ENCODE results near the gene ECEL1. TPM values are rescaled to one million over a fixed set of nuclear protein-coding genes. Genes with fewer than 3 reads are reported as not detected.

Gene ECEL1
- total and polyA plus RNA-seq, 2 experiments from 2014 or later: 1.1 to 1.2 TPM

GRCh38 chr2:232464544-232464885 lies 23.1 kb downstream of the ECEL1 start:
- no peaks in the 10 kb centered on the region for H3K4me1 ChIP-seq (ENCODE audit: insufficient read depth)
- H3K4me3 ChIP-seq: no peak overlapping the region
- no peaks in the 10 kb centered on the region for H3K79me2 ChIP-seq
- DNase-seq (ENCODE audit: low spot score): no peak
- H3K9me3 ChIP-seq (ENCODE audit: low read depth): no peaks in the 10 kb centered on the region
- H3K36me3 ChIP-seq (replicated peaks; ENCODE audit: insufficient read depth, low read depth): no peaks in the 10 kb centered on the region
- H3K27me3 ChIP-seq: peaks cover 25% of the 10 kb centered on the region
- H4K20me1 ChIP-seq (ENCODE audit: insufficient read depth, poor library complexity, severe bottlenecking): no peaks in the 10 kb centered on the region
- no peak overlapping the region for H2AFZ ChIP-seq
- 85% methylated on average over 3 of the region's 3 CpGs for WGBS (ENCODE audit: low lambda C conversion rate, missing lambda C conversion rate)
- H3K4me2 ChIP-seq: no peak overlapping the region
- no peaks in the 10 kb centered on the region for H3K9me2 ChIP-seq (replicated peaks; ENCODE audit: insufficient read depth)
- H3K27ac ChIP-seq: no peak overlapping the region
- TF ChIP-seq CTCF (IDR thresholded peaks at IDR 0.05; ENCODE audit: poor library complexity) (no peak), EZH2 (IDR thresholded peaks at IDR 0.05; ENCODE audit: borderline replicate concordance) (no peak), EZH2phosphoT487 (IDR thresholded peaks at IDR 0.05; ENCODE audit: low read depth, severe bottlenecking, unreplicated experiment) (no peak)

GRCh38 chr2:232463701-232464543 lies 23.7 kb downstream of the ECEL1 start:
- Histone ChIP-seq H4K20me1 (ENCODE audit: insufficient read depth, poor library complexity, severe bottlenecking) (no peaks in the 10 kb centered on the region), H3K4me3 (no peak overlapping the region), H3K4me2 (no peak overlapping the region), H2AFZ (no peak overlapping the region), H3K9me2 (replicated peaks; ENCODE audit: insufficient read depth) (no peaks in the 10 kb centered on the region), H3K27me3 (peaks cover 25% of the 10 kb centered on the region), H3K4me1 (ENCODE audit: insufficient read depth) (no peaks in the 10 kb centered on the region), H3K27ac (no peak overlapping the region), H3K36me3 (replicated peaks; ENCODE audit: insufficient read depth, low read depth) (no peaks in the 10 kb centered on the region), H3K9me3 (ENCODE audit: low read depth) (no peaks in the 10 kb centered on the region), H3K79me2 (no peaks in the 10 kb centered on the region)
- TF ChIP-seq CTCF (IDR thresholded peaks at IDR 0.05; ENCODE audit: poor library complexity) (no peak), EZH2phosphoT487 (IDR thresholded peaks at IDR 0.05; ENCODE audit: low read depth, severe bottlenecking, unreplicated experiment) (no peak), EZH2 (IDR thresholded peaks at IDR 0.05; ENCODE audit: borderline replicate concordance) (no peak)
- WGBS (ENCODE audit: low lambda C conversion rate, missing lambda C conversion rate): 92% methylated on average over 18 of the region's 18 CpGs
- DNase-seq (ENCODE audit: low spot score): no peak

- H2AFZ ChIP-seq: no peak overlapping the region
- no peaks in the 10 kb centered on the region for H3K79me2 ChIP-seq
- H3K4me2 ChIP-seq: no peak overlapping the region
- WGBS (ENCODE audit: low lambda C conversion rate, missing lambda C conversion rate): 71% methylated on average over 2 of the region's 2 CpGs
- no peak overlapping the region for H3K4me3 ChIP-seq
- DNase-seq (ENCODE audit: low spot score): no peak
- peaks cover 15% of the 10 kb centered on the region for H3K27me3 ChIP-seq
- no peaks in the 10 kb centered on the region for H3K9me3 ChIP-seq (ENCODE audit: low read depth)
- H3K36me3 ChIP-seq (replicated peaks; ENCODE audit: insufficient read depth, low read depth): no peaks in the 10 kb centered on the region
- no peaks in the 10 kb centered on the region for H4K20me1 ChIP-seq (ENCODE audit: insufficient read depth, poor library complexity, severe bottlenecking)
- TF ChIP-seq CTCF (IDR thresholded peaks at IDR 0.05; ENCODE audit: poor library complexity) (no peak), EZH2 (IDR thresholded peaks at IDR 0.05; ENCODE audit: borderline replicate concordance) (no peak), EZH2phosphoT487 (IDR thresholded peaks at IDR 0.05; ENCODE audit: low read depth, severe bottlenecking, unreplicated experiment) (no peak)
- peaks cover 3% of the 10 kb centered on the region for H3K4me1 ChIP-seq (ENCODE audit: insufficient read depth)
- no peaks in the 10 kb centered on the region for H3K9me2 ChIP-seq (replicated peaks; ENCODE audit: insufficient read depth)
- H3K27ac ChIP-seq: no peak overlapping the region
Observed at GRCh38 chr2:232460171-232460570, 27.5 kb downstream of the ECEL1 start.
